Liver (tissue), 9 donors: ENCODE data around the gene EXOC2. TPM values are rescaled to one million over a fixed set of nuclear protein-coding genes. Genes with fewer than 3 reads are reported as not detected.

Experiments used
- DNase-seq: peaks from one replicate; pipeline ENCODE4 v3.0.0-alpha.2; 2017; ENCODE audit warnings: low spot score
- H3K27ac ChIP-seq, 2 donors: one replicate each; pipeline ENCODE4 v1.7.0; 2013; ENCODE audit warnings: inconsistent platforms in 2 of 2, low read length in 2 of 2, control low read depth in 1 of 2, low read depth in 1 of 2, mild to moderate bottlenecking in 1 of 2
- H3K27me3 ChIP-seq, 4 donors: one replicate each; pipeline versions ENCODE4 v1.6.1 to v1.7.0; 2013; ENCODE audit warnings: low read length in 3 of 4, inconsistent platforms in 1 of 4, mild to moderate bottlenecking in 1 of 4, moderate library complexity in 1 of 4; ENCODE audit not compliant: control insufficient read depth in 4 of 4, insufficient read depth in 4 of 4
- H3K36me3 ChIP-seq, 4 donors: one replicate each; pipeline versions ENCODE4 v1.6.1 to v1.7.0; 2013; ENCODE audit warnings: low read length in 3 of 4, mild to moderate bottlenecking in 3 of 4, low read depth in 1 of 4, moderate library complexity in 1 of 4; ENCODE audit not compliant: control insufficient read depth in 4 of 4, insufficient read depth in 3 of 4
- H3K4me1 ChIP-seq, 4 donors: one replicate each; pipeline versions ENCODE4 v1.6.1 to v1.7.0; 2013; ENCODE audit warnings: low read length in 3 of 4, mild to moderate bottlenecking in 3 of 4, moderate library complexity in 1 of 4; ENCODE audit not compliant: control insufficient read depth in 4 of 4, insufficient read depth in 4 of 4
- H3K4me3 ChIP-seq, 3 donors: one replicate each; pipeline versions ENCODE4 v1.6.1 to v1.7.0; 2013; ENCODE audit warnings: low read length in 3 of 3, control low read depth in 1 of 3, low read depth in 1 of 3, mild to moderate bottlenecking in 1 of 3
- H3K9ac ChIP-seq, 2 donors: one replicate each; pipeline ENCODE4 v1.7.0; 2013; ENCODE audit warnings: low read length in 2 of 2, mild to moderate bottlenecking in 2 of 2, moderate library complexity in 2 of 2, control low read depth in 1 of 2, low read depth in 1 of 2
- H3K9me3 ChIP-seq, 4 donors: one replicate each; pipeline versions ENCODE4 v1.6.1 to v1.7.0; 2013; ENCODE audit warnings: low read length in 3 of 4; ENCODE audit not compliant: control insufficient read depth in 4 of 4
- EGR1 ChIP-seq, 2 donors: IDR thresholded peaks; 2 replicates each; pipeline ENCODE4 v1.6.1; 2016 to 2018; ENCODE audit warnings: antibody characterized with exemption in 2 of 2, low read depth in 2 of 2
- FOXA2 ChIP-seq: IDR thresholded peaks from 2 replicates; pipeline ENCODE4 v1.6.1; 2016; ENCODE audit warnings: antibody characterized with exemption
- HNF4A ChIP-seq, 2 donors: conservative IDR thresholded peaks; 2 replicates each; pipeline ENCODE4 v1.6.1; 2016; ENCODE audit warnings: antibody characterized with exemption in 2 of 2, mild to moderate bottlenecking in 2 of 2
- HNF4G ChIP-seq: IDR thresholded peaks from 2 replicates; pipeline ENCODE4 v1.6.1; 2016; ENCODE audit warnings: antibody characterized with exemption
- JUND ChIP-seq, 2 donors: IDR thresholded peaks; 2 replicates each; pipeline ENCODE4 v1.6.1; 2016; ENCODE audit warnings: antibody characterized with exemption in 2 of 2
- MAX ChIP-seq: IDR thresholded peaks from 2 replicates; pipeline ENCODE4 v1.6.1; 2016; ENCODE audit warnings: antibody characterized with exemption
- NR2F2 ChIP-seq: IDR thresholded peaks from 2 replicates; pipeline ENCODE4 v1.6.1; 2016; ENCODE audit warnings: antibody characterized with exemption
- REST ChIP-seq: IDR thresholded peaks from 2 replicates; pipeline ENCODE4 v1.6.1; 2016; ENCODE audit warnings: antibody characterized with exemption, mild to moderate bottlenecking
- RXRA ChIP-seq, 2 donors: IDR thresholded peaks; 2 replicates each; pipeline ENCODE4 v1.6.1; 2017 to 2018; ENCODE audit warnings: antibody characterized with exemption in 2 of 2, mild to moderate bottlenecking in 1 of 2
- SP1 ChIP-seq: IDR thresholded peaks from 2 replicates; pipeline ENCODE4 v1.6.1; 2018; ENCODE audit warnings: antibody characterized with exemption, mild to moderate bottlenecking
- TAF1 ChIP-seq: conservative IDR thresholded peaks from 2 replicates; pipeline ENCODE4 v1.6.1; 2016; ENCODE audit warnings: antibody characterized with exemption, mild to moderate bottlenecking
- YY1 ChIP-seq: IDR thresholded peaks from 2 replicates; pipeline ENCODE4 v1.6.1; 2016; ENCODE audit warnings: antibody characterized with exemption, mild to moderate bottlenecking
- ZBTB33 ChIP-seq: IDR thresholded peaks from 2 replicates; pipeline ENCODE4 v1.6.1; 2016; ENCODE audit warnings: antibody characterized with exemption
- WGBS: extraction: QIAGEN DNeasy Blood & Tissue Kit; methylation state at CpG from one replicate; pipeline ENCODE4 v1.1.7; 2013; 5-methylcytosine and 5-hydroxymethylcytosine counted together
- polyA plus RNA-seq, 2 donors: library from polyadenylated mRNA; stranded (reverse) in 1 of 2; unstranded in 1 of 2; fragments of 200-250 nt in 1 of 2; fragments of >200 nt in 1 of 2; fragmentation: Nextera tagmentation in 1 of 2; extraction: Ambion mirVana in 1 of 2; gene quantifications; one replicate each; pipeline versions ENCODE4 v1.2.1 to v1.2.3, GENCODE V29; 2013 to 2015
- total RNA-seq, 2 donors: library from RNA; depleted of rRNA; stranded (reverse); fragments of >200 nt; gene quantifications; one replicate each; pipeline ENCODE4 v1.2.3, GENCODE V29; 2014
- TF ChIP-seq, protein P1 (sequence below): IDR thresholded peaks from 2 replicates; pipeline ENCODE4 v1.6.1; 2016; ENCODE audit warnings: antibody characterized with exemption
- donor health status: healthy.
- donor health status: healthy.
- donor health status: healthy.
- donor health status: healthy.
- donor health status: healthy.

The EXOC2 gene
- total and polyA plus RNA-seq, 4 donors: 6.7 to 15.3 (median 9.2) TPM

DNA sequence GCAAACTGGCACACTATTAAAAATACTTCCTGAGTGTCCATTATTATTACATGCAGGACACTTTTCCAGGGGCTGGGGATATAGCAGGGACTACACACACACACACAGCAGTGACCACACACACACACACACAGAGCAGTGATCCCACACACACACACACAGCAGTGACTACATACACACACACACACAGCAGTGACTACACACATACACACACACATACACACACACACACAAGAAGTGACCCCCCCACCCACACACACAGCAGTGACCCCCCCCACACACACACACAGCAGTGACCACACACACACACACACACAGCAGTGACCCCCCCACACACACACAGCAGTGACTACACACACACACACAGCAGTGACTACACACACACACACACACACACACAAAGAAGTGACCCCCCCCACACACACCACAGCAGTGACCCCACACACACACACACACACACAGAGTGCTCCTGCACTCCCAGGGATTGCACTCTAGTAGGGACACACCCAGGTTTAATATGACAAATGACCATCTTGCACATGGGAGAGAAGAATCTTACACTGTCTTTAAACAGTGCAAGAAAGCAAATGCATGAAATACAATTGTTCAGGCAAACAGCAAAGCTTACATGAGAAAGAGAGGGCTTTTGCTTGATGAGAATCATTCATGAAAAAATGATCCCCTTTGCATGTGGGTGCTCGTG, 185.9 kb downstream of the EXOC2 start:
- 77% methylated on average over 1 of the region's 1 CpG for WGBS

GRCh38 chr6:506508-506907, 186.4 kb downstream of the EXOC2 start:
- Histone ChIP-seq H3K4me1 (no peaks in the 10 kb centered on the region), H3K27me3 (no peaks in the 10 kb centered on the region), H3K27ac (no peak overlapping the region), H3K4me3 (no peak overlapping the region), H3K9me3 (no peaks in the 10 kb centered on the region), H3K36me3 (no peaks in the 10 kb centered on the region), H3K9ac (no peak overlapping the region)
- WGBS: 78% methylated on average over 4 of the region's 4 CpGs
- DNase-seq: no peak
- TF ChIP-seq ZBTB33 (no peak), RXRA (IDR thresholded peaks at IDR 0.05) (no peak), SP1 (no peak), TAF1 (no peak)

More for the DNA sequence above, 185.9 kb downstream of the EXOC2 start:
- no peak for TF ChIP-seq EGR1 (IDR thresholded peaks at IDR 0.05; ENCODE audit: low read depth in 2 of 2)
- TF ChIP-seq RXRA (IDR thresholded peaks at IDR 0.05): no peak
- TF ChIP-seq, protein P1, sequence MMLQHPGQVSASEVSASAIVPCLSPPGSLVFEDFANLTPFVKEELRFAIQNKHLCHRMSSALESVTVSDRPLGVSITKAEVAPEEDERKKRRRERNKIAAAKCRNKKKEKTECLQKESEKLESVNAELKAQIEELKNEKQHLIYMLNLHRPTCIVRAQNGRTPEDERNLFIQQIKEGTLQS: no peak
- no peak for TF ChIP-seq NR2F2
- TF ChIP-seq HNF4G: no peak
- TF ChIP-seq JUND (IDR thresholded peaks at IDR 0.05): no peak
- no peak for TF ChIP-seq ZBTB33
- TF ChIP-seq SP1: no peak
- TF ChIP-seq HNF4A (conservative IDR thresholded peaks at IDR 0.05): no peak
- no peak for TF ChIP-seq MAX
- TF ChIP-seq REST: no peak
- TF ChIP-seq FOXA2: no peak
- TF ChIP-seq YY1: no peak
- no peaks in the 10 kb centered on the region for H3K27me3 ChIP-seq
- H3K36me3 ChIP-seq: no peaks in the 10 kb centered on the region
- DNase-seq: no peak
- H3K9me3 ChIP-seq: no peaks in the 10 kb centered on the region
- no peak overlapping the region for H3K27ac ChIP-seq
- no peak overlapping the region for H3K9ac ChIP-seq
- no peaks in the 10 kb centered on the region for H3K4me1 ChIP-seq
- no peak overlapping the region for H3K4me3 ChIP-seq
